ENCODE data around the gene METTL2B. TPM values are rescaled to one million over a fixed set of nuclear protein-coding genes. Genes with fewer than 3 reads are reported as not detected.
"Not testable (repeated sequence)": the region's sequence is repeated elsewhere in the genome, so short reads cannot be mapped to it uniquely, and the experiment has no call there.

The METTL2B gene
- total and polyA plus RNA-seq, 2 experiments from 2014 or later, result 19.2 to 36.5 TPM

GRCh38 chr7:128532956-128533355 is 56.4 kb downstream of the METTL2B start:
- H3K27me3 ChIP-seq (replicated peaks; ENCODE audit: insufficient read depth); H2AFZ ChIP-seq; H3K9me2 ChIP-seq (ENCODE audit: insufficient read depth); H3K9me3 ChIP-seq (ENCODE audit: low read depth); H3K36me3 ChIP-seq (ENCODE audit: low read depth); H4K20me1 ChIP-seq (ENCODE audit: insufficient read depth); in situ Hi-C loops (cut with MboI): not testable (repeated sequence)
- peak overlapping the region; percentile 95 for H3K9ac ChIP-seq
- H3K4me1 ChIP-seq (ENCODE audit: insufficient read depth), result peaks cover 13% of the 10 kb centered on the region; the same call in 1 of the 2 replicates
- 0 to 4% methylated on average over 1 of the region's 1 CpG for WGBS, 2 experiments (ENCODE audit: low coverage in 1 of 2, low lambda C conversion rate in 2 of 2, missing lambda C conversion rate in 2 of 2)
- peak; percentile 54 for DNase-seq
- peak overlapping the region; percentile 84 for H3K27ac ChIP-seq
- peak overlapping the region; percentile 91 for H3K4me3 ChIP-seq
- H3K4me2 ChIP-seq (ENCODE audit: unreplicated experiment), result peak overlapping the region; percentile 59
- H3K79me2 ChIP-seq (ENCODE audit: insufficient read depth), result peaks cover 73% of the 10 kb centered on the region
- H3F3A ChIP-seq (ENCODE audit: insufficient read depth), result peaks cover 18% of the 10 kb centered on the region; the same call in 1 of the 2 replicates

DNA sequence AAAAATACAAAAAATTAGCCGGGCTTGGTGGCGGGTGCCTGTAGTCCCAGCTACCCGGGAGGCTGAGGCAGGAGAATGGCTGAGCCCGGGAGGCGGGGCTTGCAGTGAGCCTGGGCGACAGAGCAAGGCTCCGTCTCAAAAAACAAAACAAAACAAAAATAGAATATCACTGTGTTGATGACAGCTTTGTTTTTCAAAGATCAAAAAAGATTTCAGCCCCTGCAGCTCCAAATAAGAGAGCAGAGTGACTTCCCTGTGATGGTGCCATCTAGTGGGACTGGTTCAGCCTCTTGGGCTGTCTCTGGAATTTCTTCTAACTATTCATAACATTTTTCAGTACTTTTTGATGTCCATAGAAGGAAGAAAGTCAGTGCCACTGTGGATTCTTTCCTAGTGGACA is 60.9 kb downstream of the METTL2B start:
- H2AFZ ChIP-seq; in situ Hi-C loops (cut with MboI); H3K4me3 ChIP-seq; H4K20me1 ChIP-seq (ENCODE audit: insufficient read depth); H3K9me3 ChIP-seq (ENCODE audit: low read depth); H3K9me2 ChIP-seq (ENCODE audit: insufficient read depth); H3K27me3 ChIP-seq (replicated peaks; ENCODE audit: insufficient read depth): not testable (repeated sequence)
- peaks cover 12% of the 10 kb centered on the region for H3K36me3 ChIP-seq (ENCODE audit: low read depth)
- H3K79me2 ChIP-seq (ENCODE audit: insufficient read depth), result peaks cover 100% of the 10 kb centered on the region
- 0 out of 2 replicates have a peak overlapping the region, but pooled peaks have one; percentile 20 for H3K9ac ChIP-seq
- H3K4me1 ChIP-seq (ENCODE audit: insufficient read depth), result peaks cover 15% of the 10 kb centered on the region; the same call in 1 of the 2 replicates
- H3K27ac ChIP-seq, result peak overlapping the region; percentile 48
- DNase-seq, result peak; percentile 42
- H3K4me2 ChIP-seq (ENCODE audit: unreplicated experiment), result peak overlapping the region; percentile 7
- H3F3A ChIP-seq (ENCODE audit: insufficient read depth), result peaks cover 18% of the 10 kb centered on the region; the same call in 1 of the 2 replicates
- 33 to 34% methylated on average over 7 of the region's 7 CpGs for WGBS, 2 experiments (ENCODE audit: low coverage in 1 of 2, low lambda C conversion rate in 2 of 2, missing lambda C conversion rate in 2 of 2)

DNA sequence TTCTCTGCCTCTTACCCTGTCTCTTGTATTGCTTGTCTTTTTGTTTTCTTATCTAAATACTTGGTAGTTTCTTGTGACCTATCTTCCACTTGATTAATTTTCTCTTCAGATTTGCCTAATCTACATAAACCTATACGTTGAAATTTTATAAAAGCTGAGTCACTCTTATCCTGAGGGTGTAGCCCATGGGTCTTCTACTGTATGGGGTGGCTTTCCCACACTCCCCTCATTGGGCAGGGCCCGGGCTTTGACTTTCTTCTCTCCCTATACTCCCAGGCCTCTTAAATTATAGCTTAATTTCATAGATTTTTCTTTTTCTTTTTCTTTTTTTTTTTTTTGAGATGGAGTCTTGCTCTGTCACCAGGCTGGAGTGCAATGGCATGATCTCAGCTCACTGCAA is 66.0 kb downstream of the METTL2B start:
- H4K20me1 ChIP-seq (ENCODE audit: insufficient read depth); H3K9me2 ChIP-seq (ENCODE audit: insufficient read depth); in situ Hi-C loops (cut with MboI); H3K4me3 ChIP-seq; H3K9me3 ChIP-seq (ENCODE audit: low read depth); H3K4me1 ChIP-seq (ENCODE audit: insufficient read depth); H3K27me3 ChIP-seq (replicated peaks; ENCODE audit: insufficient read depth); H3K9ac ChIP-seq; H3F3A ChIP-seq (ENCODE audit: insufficient read depth); H3K4me2 ChIP-seq (ENCODE audit: unreplicated experiment); DNase-seq; H2AFZ ChIP-seq; H3K27ac ChIP-seq: not testable (repeated sequence)
- 66 to 80% methylated on average over 2 of the region's 2 CpGs for WGBS, 2 experiments (ENCODE audit: low coverage in 1 of 2, low lambda C conversion rate in 2 of 2, missing lambda C conversion rate in 2 of 2)
- Histone ChIP-seq H3K36me3 (ENCODE audit: low read depth) (peaks cover 25% of the 10 kb centered on the region), H3K79me2 (ENCODE audit: insufficient read depth) (peaks cover 100% of the 10 kb centered on the region)

GRCh38 chr7:128543300-128543699 is 66.8 kb downstream of the METTL2B start:
- H3K4me1 ChIP-seq (ENCODE audit: insufficient read depth); H3K9me2 ChIP-seq (ENCODE audit: insufficient read depth); H3F3A ChIP-seq (ENCODE audit: insufficient read depth); H3K9me3 ChIP-seq (ENCODE audit: low read depth); H3K4me2 ChIP-seq (ENCODE audit: unreplicated experiment); in situ Hi-C loops (cut with MboI); H3K27me3 ChIP-seq (replicated peaks; ENCODE audit: insufficient read depth); H3K9ac ChIP-seq; H2AFZ ChIP-seq; H4K20me1 ChIP-seq (ENCODE audit: insufficient read depth); DNase-seq; H3K27ac ChIP-seq; H3K4me3 ChIP-seq: not testable (repeated sequence)
- 94 to 95% methylated on average over 1 of the region's 1 CpG for WGBS, 2 experiments (ENCODE audit: low coverage in 1 of 2, low lambda C conversion rate in 2 of 2, missing lambda C conversion rate in 2 of 2)
- Histone ChIP-seq H3K36me3 (ENCODE audit: low read depth) (peaks cover 28% of the 10 kb centered on the region), H3K79me2 (ENCODE audit: insufficient read depth) (peaks cover 100% of the 10 kb centered on the region)

- WGBS, 2 experiments (ENCODE audit: low coverage in 1 of 2, low lambda C conversion rate in 2 of 2, missing lambda C conversion rate in 2 of 2), result 87 to 93% methylated on average over 9 of the region's 9 CpGs
- in situ Hi-C loops (cut with MboI); H4K20me1 ChIP-seq (ENCODE audit: insufficient read depth): not testable (repeated sequence)
Measured at GRCh38 chr7:128546319-128546851, 69.8 kb downstream of the METTL2B start.

More at GRCh38 chr7:128546319-128546851, 69.8 kb downstream of the METTL2B start:
- H3K27ac ChIP-seq; H2AFZ ChIP-seq; H3K9ac ChIP-seq; H3F3A ChIP-seq (ENCODE audit: insufficient read depth); H3K27me3 ChIP-seq (replicated peaks; ENCODE audit: insufficient read depth); H3K4me1 ChIP-seq (ENCODE audit: insufficient read depth); H3K9me3 ChIP-seq (ENCODE audit: low read depth); DNase-seq; H3K4me2 ChIP-seq (ENCODE audit: unreplicated experiment); H3K9me2 ChIP-seq (ENCODE audit: insufficient read depth); H3K4me3 ChIP-seq: not testable (repeated sequence)
- Histone ChIP-seq H3K79me2 (ENCODE audit: insufficient read depth) (peaks cover 100% of the 10 kb centered on the region), H3K36me3 (ENCODE audit: low read depth) (peaks cover 16% of the 10 kb centered on the region; the same call in 1 of the 2 replicates)
